Activated naive CD8-positive, alpha-beta T cell (primary cell): ENCODE data around the gene DNAH7.

Experiments
- H3K27ac Mint-ChIP-seq: one replicate; pipeline ENCODE4 v1.8.0; 2021; ENCODE audit warnings: mixed read lengths
- H3K27me3 Mint-ChIP-seq: one replicate; pipeline ENCODE4 v1.8.0; 2021; ENCODE audit warnings: mixed read lengths
- H3K36me3 Mint-ChIP-seq: one replicate; pipeline ENCODE4 v1.8.0; 2021; ENCODE audit warnings: mixed read lengths
- H3K4me1 Mint-ChIP-seq: one replicate; pipeline ENCODE4 v1.8.0; 2021; ENCODE audit warnings: low read depth, mixed read lengths
- H3K4me3 Mint-ChIP-seq: one replicate; pipeline ENCODE4 v1.8.0; 2021; ENCODE audit warnings: mild to moderate bottlenecking, mixed read lengths
- H3K9me3 Mint-ChIP-seq: one replicate; pipeline ENCODE4 v1.8.0; 2021; ENCODE audit warnings: low read depth, mixed read lengths

Gene DNAH7

GRCh38 chr2:195898505-195899191, 170.0 kb downstream of the DNAH7 start:
- Mint-ChIP-seq H3K4me3 (no peak overlapping the region), H3K27me3 (peaks cover 2% of the 10 kb centered on the region), H3K4me1 (no peaks in the 10 kb centered on the region), H3K36me3 (no peaks in the 10 kb centered on the region), H3K27ac (no peak overlapping the region), H3K9me3 (no peaks in the 10 kb centered on the region)

GRCh38 chr2:195891081-195891480, 177.6 kb downstream of the DNAH7 start:
- H3K4me3 Mint-ChIP-seq, result no peak overlapping the region
- no peaks in the 10 kb centered on the region for H3K36me3 Mint-ChIP-seq
- no peaks in the 10 kb centered on the region for H3K9me3 Mint-ChIP-seq
- no peaks in the 10 kb centered on the region for H3K4me1 Mint-ChIP-seq
- H3K27ac Mint-ChIP-seq, result no peak overlapping the region
- no peaks in the 10 kb centered on the region for H3K27me3 Mint-ChIP-seq

- Mint-ChIP-seq H3K27me3 (peaks cover 1% of the 10 kb centered on the region), H3K4me3 (no peak overlapping the region), H3K27ac (no peak overlapping the region), H3K9me3 (no peaks in the 10 kb centered on the region), H3K4me1 (no peaks in the 10 kb centered on the region), H3K36me3 (no peaks in the 10 kb centered on the region)
Measured at GRCh38 chr2:195879153-195879552, 189.5 kb downstream of the DNAH7 start.

- Mint-ChIP-seq H3K4me1 (no peaks in the 10 kb centered on the region), H3K4me3 (no peak overlapping the region), H3K27me3 (peaks cover 5% of the 10 kb centered on the region), H3K27ac (no peak overlapping the region), H3K9me3 (peaks cover 3% of the 10 kb centered on the region), H3K36me3 (no peaks in the 10 kb centered on the region)
Measured at GRCh38 chr2:195871326-195871725, 197.3 kb downstream of the DNAH7 start.

GRCh38 chr2:195864316-195864715, 204.3 kb downstream of the DNAH7 start:
- H3K9me3 Mint-ChIP-seq, result peaks cover 3% of the 10 kb centered on the region
- peaks cover 3% of the 10 kb centered on the region for H3K4me1 Mint-ChIP-seq
- no peak overlapping the region for H3K27ac Mint-ChIP-seq
- H3K4me3 Mint-ChIP-seq, result no peak overlapping the region
- H3K36me3 Mint-ChIP-seq, result no peaks in the 10 kb centered on the region
- H3K27me3 Mint-ChIP-seq, result peaks cover 5% of the 10 kb centered on the region

- H3K4me3 Mint-ChIP-seq, result no peak overlapping the region
- H3K27ac Mint-ChIP-seq, result no peak overlapping the region
- H3K4me1 Mint-ChIP-seq, result peaks cover 3% of the 10 kb centered on the region
- peaks cover 3% of the 10 kb centered on the region for H3K9me3 Mint-ChIP-seq
- H3K36me3 Mint-ChIP-seq, result no peaks in the 10 kb centered on the region
- peaks cover 6% of the 10 kb centered on the region for H3K27me3 Mint-ChIP-seq
Measured at GRCh38 chr2:195863564-195863963, 205.1 kb downstream of the DNAH7 start.

GRCh38 chr2:195863121-195863520, 205.5 kb downstream of the DNAH7 start:
- H3K27ac Mint-ChIP-seq, result no peak overlapping the region
- no peak overlapping the region for H3K4me3 Mint-ChIP-seq
- no peaks in the 10 kb centered on the region for H3K36me3 Mint-ChIP-seq
- H3K27me3 Mint-ChIP-seq, result peaks cover 7% of the 10 kb centered on the region
- peaks cover 3% of the 10 kb centered on the region for H3K4me1 Mint-ChIP-seq
- peaks cover 3% of the 10 kb centered on the region for H3K9me3 Mint-ChIP-seq

DNA sequence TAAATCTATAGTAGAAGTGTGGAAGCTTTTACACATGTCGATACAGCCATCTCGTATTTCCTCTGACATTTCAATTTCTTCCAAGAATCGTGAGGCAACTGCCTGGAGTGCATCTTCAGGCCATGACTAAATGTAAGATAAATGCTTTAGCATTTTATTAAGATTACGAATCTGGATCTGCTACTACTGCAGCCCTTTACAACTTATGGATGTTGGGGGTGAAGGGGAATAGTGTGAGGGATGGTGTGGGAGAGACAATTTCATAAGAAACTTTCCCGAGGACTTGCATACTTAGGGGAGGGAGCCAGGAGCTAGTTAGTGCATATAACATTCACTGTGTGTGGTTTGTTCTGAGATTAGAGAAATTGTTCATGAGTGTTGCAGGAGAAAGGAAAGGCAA, 206.8 kb downstream of the DNAH7 start:
- H3K27ac Mint-ChIP-seq, result no peak overlapping the region
- no peak overlapping the region for H3K4me3 Mint-ChIP-seq
- peaks cover 3% of the 10 kb centered on the region for H3K4me1 Mint-ChIP-seq
- peaks cover 8% of the 10 kb centered on the region for H3K27me3 Mint-ChIP-seq
- H3K9me3 Mint-ChIP-seq, result no peaks in the 10 kb centered on the region
- H3K36me3 Mint-ChIP-seq, result no peaks in the 10 kb centered on the region

GRCh38 chr2:195859513-195859912, 209.1 kb downstream of the DNAH7 start:
- Mint-ChIP-seq H3K9me3 (no peaks in the 10 kb centered on the region), H3K27ac (no peak overlapping the region), H3K4me1 (peaks cover 3% of the 10 kb centered on the region), H3K4me3 (no peak overlapping the region), H3K36me3 (no peaks in the 10 kb centered on the region), H3K27me3 (peaks cover 7% of the 10 kb centered on the region)

GRCh38 chr2:195857132-195857531, 211.5 kb downstream of the DNAH7 start:
- no peaks in the 10 kb centered on the region for H3K9me3 Mint-ChIP-seq

DNA sequence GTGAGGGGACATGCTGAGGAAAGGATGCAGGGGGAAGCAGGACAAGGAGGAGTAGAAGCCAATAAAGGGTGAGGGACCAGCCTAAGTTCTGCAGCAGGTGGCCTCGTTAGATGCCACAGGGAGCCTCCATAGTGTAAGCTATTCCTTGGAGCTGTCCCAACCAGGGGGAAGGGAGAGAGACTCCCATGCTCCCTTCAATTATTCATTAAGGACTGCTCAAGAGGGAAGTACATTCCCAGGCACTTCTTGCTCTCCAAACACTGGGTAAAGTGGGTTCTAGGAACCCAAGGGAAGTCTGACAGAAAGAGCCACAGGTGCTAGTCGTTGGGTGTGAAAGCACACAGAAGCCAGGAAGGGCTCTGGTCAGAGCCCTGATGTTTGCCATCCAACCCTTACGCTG, 217.9 kb downstream of the DNAH7 start:
- no peaks in the 10 kb centered on the region for H3K4me1 Mint-ChIP-seq
- no peaks in the 10 kb centered on the region for H3K27me3 Mint-ChIP-seq
- H3K4me3 Mint-ChIP-seq, result no peak overlapping the region
- H3K27ac Mint-ChIP-seq, result peak overlapping the region; percentile 10
- no peaks in the 10 kb centered on the region for H3K9me3 Mint-ChIP-seq
- H3K36me3 Mint-ChIP-seq, result no peaks in the 10 kb centered on the region

More at GRCh38 chr2:195857132-195857531, 211.5 kb downstream of the DNAH7 start:
- peaks cover 4% of the 10 kb centered on the region for H3K27me3 Mint-ChIP-seq
- no peak overlapping the region for H3K4me3 Mint-ChIP-seq
- H3K27ac Mint-ChIP-seq, result no peak overlapping the region
- no peaks in the 10 kb centered on the region for H3K36me3 Mint-ChIP-seq
- H3K4me1 Mint-ChIP-seq, result no peaks in the 10 kb centered on the region

- Mint-ChIP-seq H3K27me3 (no peaks in the 10 kb centered on the region), H3K36me3 (no peaks in the 10 kb centered on the region), H3K27ac (no peak overlapping the region), H3K9me3 (no peaks in the 10 kb centered on the region), H3K4me1 (no peaks in the 10 kb centered on the region), H3K4me3 (no peak overlapping the region)
Measured at GRCh38 chr2:195848119-195848899, 220.3 kb downstream of the DNAH7 start.

DNA sequence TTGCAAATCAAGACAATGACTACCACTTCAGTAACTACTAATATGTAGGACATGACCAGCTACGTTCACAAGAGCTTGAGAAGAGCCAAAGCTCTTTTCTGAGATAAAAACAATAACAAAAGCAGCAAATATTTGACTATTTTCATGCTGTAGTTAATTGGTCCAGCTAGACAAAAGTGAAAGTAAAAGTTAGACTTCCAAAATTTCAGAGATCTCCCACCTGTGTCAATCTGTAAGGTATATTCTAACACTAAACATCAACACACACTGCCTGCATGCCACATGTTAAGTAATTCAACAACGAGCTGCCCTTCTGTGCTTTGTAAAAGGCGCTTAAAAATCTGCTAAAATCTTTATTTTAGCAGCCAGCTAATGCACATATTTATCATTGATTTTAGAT, 225.7 kb downstream of the DNAH7 start:
- Mint-ChIP-seq H3K4me1 (peaks cover 16% of the 10 kb centered on the region), H3K36me3 (peaks cover 4% of the 10 kb centered on the region), H3K27me3 (no peaks in the 10 kb centered on the region)

DNA sequence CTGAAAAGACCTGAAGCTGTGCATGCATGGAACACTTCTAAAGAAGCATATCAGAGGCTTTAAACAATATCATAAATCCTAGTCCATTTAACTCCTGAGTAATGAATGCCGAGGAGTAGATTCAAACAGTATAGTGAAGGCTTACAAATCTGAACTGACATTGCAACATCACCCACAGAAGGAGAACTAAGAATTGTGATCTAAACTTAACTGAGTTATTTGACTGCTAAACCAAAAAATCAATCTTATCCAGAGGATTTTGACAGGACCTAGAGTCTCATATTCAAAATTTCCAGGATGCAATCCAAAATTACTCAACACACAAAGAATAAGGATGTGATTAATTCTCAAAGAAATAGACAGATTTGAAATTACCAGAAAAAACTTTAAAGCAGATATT, 230.6 kb downstream of the DNAH7 start:
- no peak overlapping the region for H3K4me3 Mint-ChIP-seq
- no peak overlapping the region for H3K27ac Mint-ChIP-seq
- H3K36me3 Mint-ChIP-seq, result peaks cover 8% of the 10 kb centered on the region
- peaks cover 14% of the 10 kb centered on the region for H3K4me1 Mint-ChIP-seq
- H3K27me3 Mint-ChIP-seq, result no peaks in the 10 kb centered on the region
- no peaks in the 10 kb centered on the region for H3K9me3 Mint-ChIP-seq

More for the DNA sequence above, 225.7 kb downstream of the DNAH7 start:
- no peak overlapping the region for H3K27ac Mint-ChIP-seq
- H3K9me3 Mint-ChIP-seq, result no peaks in the 10 kb centered on the region
- peak overlapping the region; percentile 35 for H3K4me3 Mint-ChIP-seq

GRCh38 chr2:195836002-195836401, 232.6 kb downstream of the DNAH7 start:
- no peak overlapping the region for H3K4me3 Mint-ChIP-seq
- no peak overlapping the region for H3K27ac Mint-ChIP-seq
- H3K4me1 Mint-ChIP-seq, result no peaks in the 10 kb centered on the region
- H3K27me3 Mint-ChIP-seq, result no peaks in the 10 kb centered on the region
- peaks cover 10% of the 10 kb centered on the region for H3K36me3 Mint-ChIP-seq
- no peaks in the 10 kb centered on the region for H3K9me3 Mint-ChIP-seq
